Measurements from ENCODE around the gene NGEF.
"Not testable (repeated sequence)": the region's sequence is repeated elsewhere in the genome, so short reads cannot be mapped to it uniquely, and the experiment has no call there.

NGEF gene

DNA sequence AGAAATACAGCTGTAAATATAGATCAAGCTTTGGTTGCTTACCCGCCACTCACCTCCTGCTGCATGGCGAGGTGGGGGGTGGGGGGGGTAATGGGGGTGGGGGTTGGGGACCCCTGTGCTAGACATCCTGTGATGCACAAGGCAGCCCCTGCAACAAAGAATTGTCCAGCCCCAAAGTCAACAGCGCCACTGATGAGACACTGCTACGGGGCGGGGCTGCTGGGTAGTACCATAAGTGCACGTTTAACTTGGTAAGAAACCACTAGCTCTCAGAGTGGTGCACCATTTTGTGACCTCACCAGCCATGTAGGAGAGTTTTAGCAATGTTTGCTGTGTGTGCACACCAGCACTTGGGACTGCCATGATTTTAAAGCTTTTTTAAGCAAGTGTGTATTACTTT is 102.7 kb downstream of the NGEF start:
- DNase-seq (ENCODE audit: low spot score), result no peak
- TF ChIP-seq, protein P1, sequence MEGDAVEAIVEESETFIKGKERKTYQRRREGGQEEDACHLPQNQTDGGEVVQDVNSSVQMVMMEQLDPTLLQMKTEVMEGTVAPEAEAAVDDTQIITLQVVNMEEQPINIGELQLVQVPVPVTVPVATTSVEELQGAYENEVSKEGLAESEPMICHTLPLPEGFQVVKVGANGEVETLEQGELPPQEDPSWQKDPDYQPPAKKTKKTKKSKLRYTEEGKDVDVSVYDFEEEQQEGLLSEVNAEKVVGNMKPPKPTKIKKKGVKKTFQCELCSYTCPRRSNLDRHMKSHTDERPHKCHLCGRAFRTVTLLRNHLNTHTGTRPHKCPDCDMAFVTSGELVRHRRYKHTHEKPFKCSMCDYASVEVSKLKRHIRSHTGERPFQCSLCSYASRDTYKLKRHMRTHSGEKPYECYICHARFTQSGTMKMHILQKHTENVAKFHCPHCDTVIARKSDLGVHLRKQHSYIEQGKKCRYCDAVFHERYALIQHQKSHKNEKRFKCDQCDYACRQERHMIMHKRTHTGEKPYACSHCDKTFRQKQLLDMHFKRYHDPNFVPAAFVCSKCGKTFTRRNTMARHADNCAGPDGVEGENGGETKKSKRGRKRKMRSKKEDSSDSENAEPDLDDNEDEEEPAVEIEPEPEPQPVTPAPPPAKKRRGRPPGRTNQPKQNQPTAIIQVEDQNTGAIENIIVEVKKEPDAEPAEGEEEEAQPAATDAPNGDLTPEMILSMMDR (IDR thresholded peaks at IDR 0.05; ENCODE audit: extremely low read depth, missing control alignments), result no peak

- TF ChIP-seq, protein P1 (IDR thresholded peaks at IDR 0.05; ENCODE audit: extremely low read depth, missing control alignments), result no peak
These were observed 104.4 kb downstream of the NGEF start for GRCh38 chr2:232908695-232909094.

DNA sequence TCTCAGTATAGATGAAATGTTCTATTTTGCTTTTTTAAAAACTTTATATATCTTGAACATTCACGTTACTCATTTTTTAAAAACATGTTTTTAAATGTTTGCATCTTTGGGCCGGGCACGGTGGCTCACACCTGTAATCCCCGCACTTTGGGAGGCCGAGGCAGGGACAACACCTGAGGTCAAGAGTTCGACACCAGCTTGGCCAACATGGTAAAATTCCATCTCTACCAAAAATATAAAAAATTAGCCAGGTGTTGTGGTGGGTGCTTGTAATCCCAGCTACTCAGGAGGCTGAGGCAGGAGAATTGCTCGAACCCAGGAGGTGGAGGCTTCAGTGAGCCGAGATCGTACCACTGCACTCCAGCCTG is 105.4 kb downstream of the NGEF start:
- DNase-seq (ENCODE audit: low spot score), result not testable (repeated sequence)

More at GRCh38 chr2:232908695-232909094, 104.4 kb downstream of the NGEF start:
- no peak for DNase-seq (ENCODE audit: low spot score)

GRCh38 chr2:232906867-232907717 is 106.0 kb downstream of the NGEF start:
- not testable (repeated sequence) for DNase-seq (ENCODE audit: low spot score)

GRCh38 chr2:232903989-232904388 is 109.1 kb downstream of the NGEF start:
- TF ChIP-seq, protein P1 (IDR thresholded peaks at IDR 0.05; ENCODE audit: extremely low read depth, missing control alignments), result no peak

DNA sequence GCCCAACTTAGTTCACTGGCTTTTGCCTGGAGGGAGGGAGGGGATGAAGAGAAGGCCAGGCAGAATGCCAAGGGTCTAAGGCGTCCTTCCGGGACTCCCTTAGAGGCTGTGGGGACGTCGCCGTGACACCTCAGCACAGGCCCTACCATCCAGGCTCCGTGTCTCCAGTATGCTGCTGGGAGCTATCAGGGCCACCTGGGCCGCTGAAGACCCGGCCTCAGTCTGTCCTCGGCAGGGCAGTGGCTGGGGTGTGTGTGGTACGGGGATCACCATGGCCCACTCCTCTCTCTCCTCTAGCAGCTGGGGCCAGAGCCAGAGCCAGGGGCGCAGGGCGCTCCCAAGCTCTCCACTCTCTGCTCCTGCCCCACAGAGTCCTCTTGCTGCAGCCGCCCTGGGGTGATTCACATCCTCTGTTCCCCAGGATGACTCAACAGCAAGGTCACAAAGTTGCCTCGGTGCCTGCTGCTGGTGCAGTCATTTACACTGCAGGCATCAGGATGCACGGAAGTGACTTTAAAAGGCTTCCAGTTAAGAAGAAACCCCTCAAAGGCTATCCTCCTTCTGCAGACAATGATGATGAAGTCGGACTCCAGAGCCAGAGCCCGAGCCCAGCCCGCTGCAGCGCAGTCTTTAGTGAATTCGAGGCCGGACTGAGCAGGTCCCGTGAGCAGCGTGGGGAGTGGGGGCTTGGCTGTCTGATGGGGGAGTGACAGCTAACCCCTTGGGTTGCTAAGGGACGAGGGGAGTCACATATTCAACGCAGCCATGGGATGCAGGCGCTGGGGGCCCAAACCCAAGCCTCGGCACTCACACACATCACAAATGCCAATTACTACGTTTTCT is 111.1 kb downstream of the NGEF start:
- TF ChIP-seq, protein P1 (IDR thresholded peaks at IDR 0.05; ENCODE audit: extremely low read depth, missing control alignments), result no peak
- DNase-seq (ENCODE audit: low spot score), result no peak

More at GRCh38 chr2:232903989-232904388, 109.1 kb downstream of the NGEF start:
- no peak for DNase-seq (ENCODE audit: low spot score)

GRCh38 chr2:232900811-232901735 is 112.0 kb downstream of the NGEF start:
- no peak for DNase-seq (ENCODE audit: low spot score)

More at GRCh38 chr2:232900811-232901735, 112.0 kb downstream of the NGEF start:
- TF ChIP-seq, protein P1 (IDR thresholded peaks at IDR 0.05; ENCODE audit: extremely low read depth, missing control alignments), result no peak
